ENCODE data around the gene ST3GAL2.
A peak's percentile ranks its signal among the peaks of the same experiment; 100 is the strongest.
"Not testable (repeated sequence)": the region's sequence is repeated elsewhere in the genome, so short reads cannot be mapped to it uniquely, and the experiment has no call there.

ST3GAL2 gene

DNA sequence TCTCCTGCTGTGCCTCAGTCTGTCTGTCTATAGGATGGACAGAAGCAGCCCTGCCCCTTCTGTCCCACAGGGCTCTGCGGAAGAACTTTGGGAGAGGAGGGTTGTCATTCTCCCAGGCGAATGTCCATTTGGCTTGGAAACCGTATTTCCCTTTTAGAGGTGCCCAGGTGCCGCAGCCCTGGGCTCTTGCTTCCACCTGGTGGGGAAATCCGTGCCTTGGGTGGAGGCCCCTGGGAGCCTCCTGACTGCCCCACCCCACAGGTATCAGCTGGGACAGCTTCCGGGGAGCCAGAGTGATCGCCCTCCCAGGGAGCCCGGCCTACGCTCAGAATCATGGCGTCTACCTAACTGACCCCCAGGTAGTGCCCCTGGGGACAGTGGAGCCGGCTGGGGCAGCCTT, 28.2 kb upstream of the ST3GAL2 start:
- DNase-seq = no peak

GRCh38 chr16:70466805-70467076, 27.8 kb upstream of the ST3GAL2 start:
- DNase-seq = no peak

- no peak for DNase-seq
Observed at GRCh38 chr16:70465999-70466804, 27.3 kb upstream of the ST3GAL2 start.

DNA sequence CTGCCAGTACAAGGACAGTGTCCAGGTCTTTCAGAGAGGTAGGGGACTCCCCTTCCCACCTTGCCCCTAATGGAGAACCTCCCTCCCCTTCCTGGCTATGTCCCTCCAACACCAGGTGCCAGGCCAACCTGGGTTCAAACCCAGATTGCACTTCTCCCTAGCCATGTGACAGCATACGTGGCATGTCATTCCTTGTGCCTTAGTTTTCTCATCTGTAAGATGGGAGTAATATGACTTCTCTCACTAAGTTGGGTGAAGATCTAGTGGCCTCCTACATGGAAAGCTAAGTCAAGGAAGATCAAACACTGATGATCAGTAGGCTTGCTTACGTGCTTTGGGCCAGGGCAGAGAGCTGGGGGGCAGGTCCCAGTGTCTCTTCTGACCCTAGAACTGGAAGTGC, 24.3 kb upstream of the ST3GAL2 start:
- no peak for DNase-seq

DNA sequence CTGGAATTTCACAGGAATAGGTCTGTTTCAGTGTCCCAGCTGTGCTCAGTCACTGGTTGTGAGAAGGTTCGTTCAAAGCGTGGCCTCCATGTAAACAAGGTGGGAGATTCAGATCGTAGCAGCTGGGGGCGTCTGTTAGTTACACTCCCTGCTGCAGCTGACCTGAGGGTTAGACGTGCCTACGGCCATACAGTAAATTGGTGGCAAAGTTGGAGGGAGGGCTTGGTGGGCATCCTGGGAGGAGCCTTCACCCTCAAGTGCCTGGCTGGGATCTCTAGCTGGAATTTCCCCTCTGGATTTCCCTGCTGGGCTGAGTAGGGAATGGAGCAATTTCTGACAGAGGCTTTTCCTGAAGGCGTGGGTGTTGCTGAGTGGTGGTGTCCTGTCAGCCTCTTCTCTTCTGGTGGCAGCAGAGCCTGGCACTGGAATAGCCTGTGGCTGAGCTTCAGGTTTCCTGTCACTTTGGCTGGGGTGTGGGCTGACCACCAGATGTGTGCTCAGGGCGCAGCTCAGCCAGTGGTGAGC, 21.9 kb upstream of the ST3GAL2 start:
- peak; percentile 9 for DNase-seq

DNA sequence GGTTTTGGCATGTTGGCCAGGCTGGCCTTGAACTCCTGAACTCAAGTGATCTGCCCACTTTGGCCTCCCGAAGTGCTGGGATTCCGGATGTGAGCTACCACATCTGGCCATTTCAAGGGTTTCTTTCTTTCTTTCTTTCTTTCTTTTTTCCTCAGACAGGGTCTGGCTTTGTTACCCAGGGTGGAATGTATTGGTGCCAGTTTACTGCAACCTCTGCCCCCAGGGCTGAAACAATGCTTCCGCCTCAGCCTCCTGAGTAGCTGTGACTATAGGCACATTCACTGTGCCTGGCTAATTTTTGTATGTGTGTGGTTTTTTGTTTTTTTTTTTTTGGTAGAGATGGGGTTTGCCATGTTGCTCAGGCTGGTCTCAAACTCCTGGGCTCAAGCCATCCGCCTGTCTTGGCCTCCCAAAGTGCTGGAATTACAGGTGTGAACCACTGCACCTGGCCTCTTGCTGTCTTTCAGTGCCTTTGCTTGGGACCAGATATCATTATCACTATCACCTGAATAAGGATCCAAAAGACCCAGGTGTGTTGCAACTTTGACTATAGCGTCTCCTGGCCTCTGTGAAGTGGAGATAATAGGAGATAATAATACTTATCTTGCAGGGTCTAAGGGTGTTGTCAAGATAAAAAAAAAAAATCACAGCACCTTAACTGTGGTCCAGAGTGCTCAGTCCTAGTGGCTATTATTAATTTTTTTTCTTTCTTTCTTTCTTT, 18.7 kb upstream of the ST3GAL2 start:
- no peak for DNase-seq

DNA sequence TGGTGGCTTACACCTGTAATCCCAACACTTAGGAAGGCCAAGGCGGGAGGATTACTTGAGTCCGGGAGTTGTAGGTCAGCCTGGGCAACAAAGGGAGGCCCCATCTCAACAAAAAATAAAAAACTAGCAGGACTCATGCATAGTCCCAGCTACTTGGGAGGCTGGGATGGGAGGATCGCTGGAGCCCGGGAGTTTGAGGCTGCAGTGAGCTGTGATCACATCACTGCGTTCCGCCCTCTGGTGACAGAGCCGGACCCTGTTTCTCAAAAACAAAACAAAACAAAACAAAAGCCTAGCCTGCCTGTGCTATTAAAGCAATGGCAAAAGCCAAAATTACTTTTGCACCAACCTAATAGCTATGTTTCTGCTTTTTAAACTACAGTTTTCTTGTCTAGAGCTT, 17.0 kb upstream of the ST3GAL2 start:
- DNase-seq = no peak

DNA sequence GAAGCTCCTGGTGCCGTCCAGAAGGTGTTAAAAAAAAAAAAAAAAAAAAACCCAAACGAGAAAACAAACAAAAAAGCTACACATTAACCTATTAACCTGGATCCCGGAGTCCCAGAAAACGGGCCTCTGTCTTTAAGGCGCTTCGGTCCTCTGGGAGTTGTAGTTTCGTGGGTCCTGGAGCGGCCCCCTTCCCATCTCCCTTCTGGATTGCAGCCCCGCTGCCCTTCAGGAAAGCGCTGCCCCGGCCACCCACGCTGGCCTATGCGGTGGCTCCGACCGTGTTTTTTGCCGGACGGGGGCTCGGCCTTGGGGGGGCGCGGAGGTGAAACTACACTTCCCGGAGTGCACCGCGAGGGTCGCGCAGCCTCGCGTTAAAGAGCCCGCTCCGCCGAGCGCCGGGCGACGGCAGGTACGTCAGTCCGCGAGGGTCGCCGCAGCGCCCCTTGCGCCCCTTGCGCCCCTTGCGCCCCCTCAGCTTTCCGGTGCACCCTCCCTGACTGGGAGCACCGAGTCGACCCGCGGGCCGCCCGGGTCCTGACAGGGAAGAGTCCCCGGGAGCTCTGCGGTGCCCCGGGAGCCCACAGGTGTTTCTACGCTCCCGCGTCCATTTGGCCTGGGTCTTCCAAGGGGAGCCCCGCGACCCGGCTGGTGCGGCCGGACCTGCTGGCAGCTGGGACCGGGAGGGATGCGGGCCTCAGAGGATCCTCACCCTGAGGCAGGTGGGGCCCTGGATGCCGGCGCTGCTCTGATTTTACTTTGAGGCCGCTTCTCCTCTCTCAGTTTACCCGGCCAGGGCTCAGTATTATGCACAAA, 15.5 kb upstream of the ST3GAL2 start, which contains the start of gene FCSK:
Gene FCSK (plus strand): TSS at position 374 of the 813 bp plus-strand sequence. CDS start 8,596 bp downstream, outside the sequence.
- peak; percentile 32 for DNase-seq

- no peak for DNase-seq
Observed at GRCh38 chr16:70453892-70454221, 15.0 kb upstream of the ST3GAL2 start.

DNA sequence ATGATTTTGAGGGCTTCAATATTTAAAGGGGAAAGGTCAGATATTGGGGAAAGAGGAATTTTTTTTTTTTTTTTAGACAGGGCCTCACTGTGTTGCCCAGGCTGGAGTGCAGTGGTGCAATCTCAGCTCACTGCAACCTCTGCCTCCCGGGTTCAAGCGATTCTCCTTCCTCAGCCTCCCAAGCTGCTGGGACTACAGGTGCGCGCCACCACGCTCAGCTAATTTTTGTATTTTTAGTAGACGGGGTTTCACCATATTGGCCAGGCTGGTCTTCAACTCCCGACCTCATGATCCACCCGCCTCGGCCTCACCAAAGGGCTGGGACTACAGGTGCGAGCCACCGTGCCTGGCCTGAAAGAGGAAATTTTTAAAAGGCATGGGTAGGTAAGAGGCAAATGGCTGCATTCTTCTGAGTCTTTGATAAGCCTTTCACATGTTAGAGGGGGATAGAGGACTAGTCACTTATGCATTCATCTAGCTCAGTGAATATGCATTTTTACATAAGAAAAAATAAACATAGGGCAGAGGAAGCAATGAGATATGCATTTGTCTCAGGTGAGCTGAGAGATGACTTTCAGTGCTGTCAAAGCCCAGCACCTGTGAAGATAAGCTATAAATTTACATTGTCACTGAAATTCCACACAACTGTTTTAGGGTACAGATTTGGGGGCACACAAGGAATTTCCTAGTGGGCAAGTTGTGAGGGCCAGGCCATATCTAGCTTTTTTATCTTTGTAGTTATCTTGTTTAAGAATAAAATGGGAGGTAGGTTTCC, 14.4 kb upstream of the ST3GAL2 start:
- no peak for DNase-seq

- not testable (repeated sequence) for DNase-seq
Observed at GRCh38 chr16:70451004-70451340, 12.1 kb upstream of the ST3GAL2 start.

DNA sequence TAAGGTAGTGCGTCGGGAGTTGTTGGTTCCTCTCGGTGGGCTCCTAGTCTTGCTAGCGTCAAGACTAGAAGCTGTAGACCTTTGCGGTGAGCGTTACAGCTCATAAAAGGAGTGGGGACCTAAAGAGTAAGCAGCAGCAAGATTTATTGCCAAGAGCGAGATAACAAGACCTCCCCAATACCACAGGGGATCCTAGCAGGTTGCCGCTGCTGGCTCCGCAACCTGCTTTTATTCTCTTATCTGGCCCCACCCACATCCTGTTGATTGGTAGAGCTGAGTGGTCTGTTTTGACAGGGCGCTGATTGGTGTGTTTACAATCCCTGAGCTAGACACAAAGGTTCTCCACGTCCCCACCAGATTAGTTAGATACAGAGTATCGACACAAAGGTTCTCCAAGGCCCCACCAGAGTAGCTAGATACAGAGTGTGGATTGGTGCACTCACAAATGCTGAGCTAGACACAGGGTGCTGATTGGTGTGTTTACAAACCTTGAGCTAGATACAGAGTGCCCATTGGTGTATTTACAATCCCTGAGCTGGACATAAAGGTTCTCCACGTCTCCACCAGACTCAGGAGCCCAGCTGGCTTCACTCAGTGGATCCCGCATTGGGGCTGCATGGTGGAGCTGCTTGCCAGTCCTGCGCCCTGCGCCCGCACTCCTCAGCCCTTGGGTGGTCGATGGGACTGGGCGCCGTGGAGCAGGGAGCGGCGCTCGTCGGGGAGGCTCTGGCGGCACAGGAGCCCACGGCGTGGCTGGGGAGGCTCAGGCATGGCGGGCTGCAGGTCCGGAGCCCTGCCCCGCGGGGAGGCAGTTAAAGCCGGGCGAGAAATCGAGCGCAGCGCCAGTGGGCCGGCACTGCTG, 11.5 kb upstream of the ST3GAL2 start:
- DNase-seq = not testable (repeated sequence)

DNA sequence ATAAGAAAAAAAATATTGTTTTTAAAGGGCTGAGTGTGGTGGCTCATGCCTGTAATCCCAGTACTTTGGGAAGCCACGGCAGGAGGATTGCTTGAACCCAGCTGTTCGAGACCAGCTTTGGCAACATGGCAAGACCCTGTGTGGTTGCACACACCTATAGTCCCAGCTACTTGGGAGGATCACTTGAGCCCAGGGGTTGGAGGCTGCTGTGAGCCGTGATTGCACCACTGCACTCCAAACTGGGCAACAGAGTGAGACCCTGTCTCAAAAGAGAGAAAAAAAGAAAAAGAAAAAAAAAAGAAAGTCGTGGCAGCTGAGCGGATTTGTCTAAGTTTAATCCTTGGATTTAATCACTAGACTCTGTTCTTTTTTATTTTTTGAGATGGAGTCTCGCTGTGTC, 9.2 kb upstream of the ST3GAL2 start:
- DNase-seq = no peak

DNA sequence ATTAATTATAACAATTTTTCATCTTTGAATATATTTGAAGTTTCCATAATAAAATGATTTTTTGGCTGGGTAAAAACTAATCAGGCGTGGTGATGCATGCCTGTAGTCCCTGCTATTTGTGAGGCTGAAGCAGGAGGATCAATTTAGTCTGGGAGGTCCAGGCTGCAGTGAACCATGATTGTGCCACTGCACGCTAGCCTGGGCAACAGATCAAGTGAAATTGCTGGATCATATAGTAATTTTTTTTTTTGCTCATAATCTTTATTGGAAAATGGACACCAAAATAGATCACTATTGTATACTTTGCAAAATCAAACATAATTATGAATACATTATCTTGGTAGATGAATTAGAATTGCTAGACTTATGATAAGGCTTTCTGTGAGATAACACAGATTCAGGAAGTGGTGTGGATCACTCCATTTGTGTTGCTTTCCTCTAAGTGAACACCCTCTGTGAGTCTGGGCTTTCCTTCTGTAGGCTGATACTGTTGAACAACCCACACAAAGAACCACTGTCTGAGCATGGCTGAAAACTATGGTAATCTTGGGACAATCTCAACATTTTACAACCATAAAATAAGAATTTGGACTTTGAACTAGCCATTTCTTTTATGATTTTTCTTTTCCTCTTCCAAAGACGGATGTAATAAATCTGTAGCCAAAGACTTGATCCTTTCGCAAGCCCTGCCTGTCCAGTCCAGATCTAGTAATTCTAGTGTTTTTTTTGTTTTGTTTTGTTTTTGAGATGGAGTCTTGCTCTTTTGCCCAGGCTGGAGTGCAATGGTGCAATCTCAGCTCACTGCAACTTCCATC, 5.6 kb upstream of the ST3GAL2 start:
- no peak for DNase-seq

- no peak for DNase-seq
Observed at GRCh38 chr16:70442344-70442743, 3.4 kb upstream of the ST3GAL2 start.

GRCh38 chr16:70441406-70441990, 2.6 kb upstream of the ST3GAL2 start:
- DNase-seq = no peak

DNA sequence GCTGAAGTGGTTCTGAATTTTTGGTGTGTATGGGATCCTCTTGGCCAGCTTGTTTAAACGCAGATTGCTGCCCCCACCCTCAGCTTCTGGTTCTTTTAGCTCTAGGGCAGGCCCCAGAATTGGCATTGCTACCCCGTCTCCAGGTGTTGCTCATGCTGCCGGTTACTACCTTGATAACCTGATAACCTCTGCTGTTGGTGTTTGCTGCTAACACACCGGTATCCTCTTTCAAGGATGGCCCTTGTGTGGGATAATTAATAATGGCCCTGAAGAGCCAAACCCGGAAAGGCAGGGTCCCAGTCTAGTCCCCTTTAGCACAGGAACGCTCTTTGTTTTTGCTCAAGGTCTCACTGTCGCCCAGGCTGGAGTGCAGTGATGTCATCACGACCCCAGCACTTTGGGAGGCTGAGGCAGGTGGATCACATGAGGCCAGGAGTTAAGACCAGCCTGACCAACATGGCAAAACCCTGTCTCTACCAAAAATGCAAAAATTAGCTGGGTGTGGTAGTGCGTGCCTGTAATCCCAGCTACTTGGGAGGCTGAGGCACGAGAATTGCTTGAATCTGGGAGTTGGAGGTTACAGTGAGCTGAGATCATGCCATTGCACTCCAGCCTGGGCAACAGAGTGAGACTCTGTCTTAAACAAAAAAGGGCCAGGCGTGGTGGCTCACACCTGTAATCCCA, 1.3 kb upstream of the ST3GAL2 start:
- no peak for DNase-seq

GRCh38 chr16:70438585-70438968, 323 bp downstream of the ST3GAL2 start:
- DNase-seq = no peak

DNA sequence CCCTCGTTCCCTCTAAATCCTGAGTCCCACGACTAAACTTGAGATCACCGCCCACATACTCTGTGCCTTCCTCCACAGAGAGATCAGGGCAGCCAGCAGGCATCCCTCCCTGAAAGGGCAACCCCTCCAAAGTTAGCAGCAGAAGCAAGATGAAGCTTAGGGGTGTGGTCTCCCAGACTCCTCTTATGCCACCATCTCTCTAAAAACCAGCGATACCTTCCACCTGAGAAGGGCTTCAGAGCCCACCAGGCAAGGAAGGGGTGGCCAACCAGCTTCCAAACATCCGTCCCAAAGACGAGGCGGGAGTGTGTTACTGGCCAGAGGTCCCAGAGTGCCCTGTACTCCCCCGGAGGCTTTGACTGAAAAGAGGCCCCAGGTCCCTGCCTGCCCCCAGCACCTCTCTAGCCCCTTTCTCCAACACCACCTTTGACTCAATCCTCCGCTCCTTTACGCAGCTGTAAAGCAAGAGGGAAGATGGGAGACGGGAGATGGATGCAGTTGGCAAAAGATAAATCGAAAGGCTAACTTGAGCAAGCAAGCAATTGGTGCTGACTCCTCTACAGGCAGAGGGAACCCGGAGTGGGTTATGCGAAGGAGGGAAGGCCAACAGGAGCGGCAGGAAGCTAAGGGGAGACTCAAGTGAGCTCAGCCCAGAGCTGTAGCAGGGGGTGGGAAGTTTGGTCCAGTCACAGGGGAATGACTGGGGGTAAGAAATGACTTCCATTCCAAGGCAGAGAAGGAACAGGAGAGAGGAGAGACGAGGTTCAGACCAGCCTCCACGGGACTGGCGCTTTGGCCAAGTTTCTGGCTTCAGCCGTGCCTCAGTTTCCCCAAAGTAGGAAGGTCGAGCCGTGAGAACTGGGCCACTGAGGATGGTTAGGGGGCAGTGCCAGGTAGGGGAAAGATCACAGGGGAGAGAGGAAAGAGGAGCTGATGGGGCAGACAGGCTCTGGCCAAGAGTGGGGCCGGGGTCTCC, 1.0 kb downstream of the ST3GAL2 start:
- DNase-seq = no peak
